IPS DF 4.7 (cell line): ENCODE data around the gene PVR.
"Not testable (repeated sequence)": the region's sequence is repeated elsewhere in the genome, so short reads cannot be mapped to it uniquely, and the experiment has no call there.

Experiments
- DNase-seq: peaks from one replicate; pipeline ENCODE4 v3.0.0-alpha.2; 2013; ENCODE audit warnings: low spot score; ENCODE audit errors: extremely low read depth

PVR gene

GRCh38 chr19:44671400-44671799 lies 27.7 kb downstream of the PVR start, which contains the start of gene CEACAM19:
TSS of gene CEACAM19 (plus strand) at chr19:44671482. CDS start at chr19:44671932, 450 bp downstream.
- no peak for DNase-seq

GRCh38 chr19:44672226-44672625 lies 28.5 kb downstream of the PVR start:
- DNase-seq, result no peak

GRCh38 chr19:44673510-44673909 lies 29.8 kb downstream of the PVR start:
- DNase-seq, result no peak

DNA sequence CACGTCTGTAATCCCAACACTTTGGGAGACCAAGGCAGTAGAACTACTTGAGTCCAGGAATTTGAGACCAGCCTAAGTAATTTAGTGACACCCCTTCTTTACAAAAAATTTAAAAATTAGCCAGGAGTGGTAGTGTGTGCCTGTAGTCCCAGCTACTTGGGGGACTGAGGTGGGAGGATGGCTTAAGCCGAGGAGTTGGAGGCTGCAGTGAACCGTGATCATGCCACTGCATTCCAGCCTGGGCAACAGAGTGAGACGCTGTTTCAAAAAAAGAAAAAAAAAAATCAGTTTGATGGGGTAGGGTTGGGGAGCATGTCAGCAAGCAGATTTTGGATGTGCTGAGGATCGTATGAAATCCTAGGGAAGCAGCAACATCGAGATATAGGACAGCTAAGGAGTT lies 31.8 kb downstream of the PVR start:
- no peak for DNase-seq

DNA sequence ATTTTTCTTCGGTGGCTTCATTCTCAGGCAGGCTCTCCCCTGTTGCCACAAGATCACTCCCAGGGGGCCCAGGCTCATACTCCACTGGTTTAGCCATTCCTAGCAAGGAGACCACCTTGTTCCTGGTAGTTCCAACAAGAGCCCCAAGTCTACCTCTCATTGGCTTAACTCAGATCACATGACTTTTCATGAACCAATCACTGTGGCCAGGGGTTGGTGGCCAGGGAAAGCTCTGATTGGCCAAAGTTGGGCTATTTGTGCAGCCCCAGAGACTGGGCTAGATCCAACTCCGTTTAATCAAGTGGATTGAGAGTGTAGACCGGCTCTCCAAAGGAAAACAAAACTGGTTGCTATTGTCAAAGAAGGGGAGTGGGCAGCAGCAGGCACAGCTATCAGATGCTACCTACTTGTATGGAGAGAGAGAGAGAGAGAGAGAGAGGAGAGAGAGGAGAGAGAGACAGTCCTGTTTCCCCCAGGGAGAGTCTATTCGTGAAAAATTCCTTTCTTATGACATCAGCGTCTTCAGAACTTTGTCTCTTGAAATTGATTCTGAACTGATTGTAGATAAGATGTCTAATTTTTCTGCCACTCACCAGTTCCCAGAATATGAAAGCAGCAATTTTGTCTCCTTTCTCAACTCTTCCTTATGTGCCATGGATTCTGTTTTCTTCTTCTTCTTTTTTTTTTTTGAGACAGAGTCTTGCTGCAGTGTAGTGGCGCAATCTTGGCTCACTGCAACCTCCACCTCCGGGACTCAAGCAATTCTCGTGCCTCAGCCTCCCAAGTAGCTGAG lies 33.5 kb downstream of the PVR start:
- DNase-seq, result no peak

DNA sequence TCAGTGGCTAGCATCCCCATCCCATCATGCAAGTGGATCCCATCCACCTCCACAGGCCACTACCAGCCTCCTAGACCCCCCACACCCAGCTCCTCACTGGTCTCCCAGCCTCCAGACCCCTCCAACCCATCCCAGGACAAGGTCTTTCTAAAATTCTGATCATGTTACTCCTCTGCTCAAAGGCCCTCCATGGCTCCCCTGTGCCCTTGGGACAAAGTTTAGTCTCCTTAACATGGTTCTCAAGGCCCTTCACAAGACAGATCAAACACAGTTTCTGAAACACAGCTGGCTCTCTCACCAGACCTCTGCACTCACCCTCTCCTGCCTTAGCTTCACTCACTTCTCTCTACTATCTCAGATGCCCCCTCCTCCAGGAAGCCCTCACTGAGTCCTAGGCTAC lies 36.8 kb downstream of the PVR start:
- DNase-seq, result no peak

GRCh38 chr19:44681992-44682790 lies 38.5 kb downstream of the PVR start:
- no peak for DNase-seq

- DNase-seq, result no peak
These were observed 39.1 kb downstream of the PVR start for GRCh38 chr19:44682807-44683206.

DNA sequence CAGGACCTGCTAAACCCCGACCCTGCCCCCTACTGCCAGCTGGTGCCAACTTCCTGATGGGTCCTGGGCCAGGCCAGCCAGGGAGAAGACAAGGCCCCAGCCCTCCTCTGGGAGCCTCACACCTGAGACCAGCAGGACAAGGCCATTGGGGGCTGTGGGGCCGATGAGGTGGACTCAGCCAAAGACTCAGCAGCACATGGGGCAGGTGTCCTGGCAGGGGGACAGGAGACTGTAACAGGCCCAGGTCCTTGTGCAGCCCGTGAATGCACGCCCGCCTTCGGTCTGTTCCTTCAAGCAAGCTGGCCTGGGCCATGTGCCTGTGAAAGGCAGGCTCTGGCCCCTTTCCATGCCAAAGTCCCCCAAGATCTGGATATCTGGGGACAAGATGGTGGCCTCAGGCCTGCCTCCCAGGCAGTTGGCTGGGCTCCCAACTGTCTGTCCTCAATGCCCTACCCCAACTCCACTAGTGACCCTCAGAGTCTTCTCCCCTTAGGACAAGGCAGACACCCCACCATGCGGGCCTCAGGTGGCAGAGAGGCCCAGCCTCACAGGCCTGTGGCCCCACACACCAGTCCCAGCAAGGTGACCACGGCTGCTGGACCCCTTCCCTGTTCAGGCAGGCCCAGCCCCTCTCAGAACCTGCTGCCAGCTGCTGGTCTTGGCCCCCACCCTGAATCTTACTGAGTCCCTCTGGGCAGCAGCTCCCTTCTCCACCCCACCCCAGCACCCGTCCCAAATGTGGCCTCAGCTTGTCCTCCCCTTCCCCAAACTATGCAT lies 39.9 kb downstream of the PVR start:
- no peak for DNase-seq

DNA sequence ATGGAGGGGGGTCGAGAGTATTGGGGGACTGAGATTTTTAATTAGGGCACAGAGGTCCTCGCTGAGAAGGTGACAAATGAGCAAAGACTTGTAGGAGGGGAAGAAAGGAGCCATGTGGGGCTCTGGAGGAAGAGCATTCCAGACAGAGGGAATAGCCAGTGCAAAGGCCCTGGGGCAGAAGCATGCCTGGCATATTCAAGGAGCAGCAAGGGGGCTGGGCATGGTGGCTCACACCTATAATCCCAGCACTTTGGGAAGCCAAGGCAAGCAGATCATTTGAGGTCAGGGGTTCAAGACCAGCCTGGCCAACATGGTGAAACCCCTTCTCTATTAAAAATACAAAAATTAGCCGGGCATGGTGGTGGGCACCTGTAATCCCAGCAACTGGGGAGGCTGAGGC lies 40.7 kb downstream of the PVR start:
- DNase-seq, result not testable (repeated sequence)

GRCh38 chr19:44684892-44685863 lies 41.5 kb downstream of the PVR start:
- DNase-seq, result no peak

DNA sequence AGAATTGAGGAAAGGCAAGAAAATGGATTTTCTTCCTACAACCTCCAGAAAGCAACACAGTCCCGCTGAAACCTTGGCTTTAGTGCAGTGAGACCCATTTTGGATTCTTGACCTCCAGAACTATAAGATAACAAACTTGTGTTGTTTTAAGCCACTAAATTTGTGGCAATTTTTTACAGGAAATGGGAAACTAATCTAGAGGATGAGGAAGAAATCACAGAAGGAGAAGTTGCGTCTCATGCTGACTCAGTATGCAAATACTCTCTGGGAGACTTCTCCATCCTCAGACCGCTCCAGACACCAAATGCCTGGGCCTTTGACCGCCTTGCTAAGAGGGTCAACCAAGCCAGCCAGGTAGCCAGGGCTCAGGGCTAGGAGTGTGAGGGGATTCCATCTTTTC lies 42.2 kb downstream of the PVR start:
- DNase-seq, result no peak

DNA sequence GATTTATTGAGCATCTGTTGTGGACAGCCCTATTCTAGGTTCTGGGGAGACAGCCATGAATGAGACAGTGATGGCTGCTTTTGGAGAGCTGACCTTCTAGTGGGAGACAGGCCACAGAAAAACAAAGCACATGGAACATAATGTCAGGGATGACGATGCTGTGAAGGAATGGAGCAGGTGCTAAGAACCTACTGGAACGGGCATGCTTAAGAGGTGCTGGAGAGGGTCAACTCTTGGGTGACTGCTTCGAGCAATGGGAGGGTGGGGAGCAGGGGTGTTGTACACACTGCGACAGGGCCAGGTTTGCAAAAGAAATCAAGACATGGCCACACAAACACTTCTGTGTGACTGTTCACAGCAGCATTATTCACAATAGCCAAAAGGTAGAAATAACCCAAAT lies 43.2 kb downstream of the PVR start:
- DNase-seq, result no peak

GRCh38 chr19:44687888-44688287 lies 44.2 kb downstream of the PVR start:
- DNase-seq, result no peak

GRCh38 chr19:44689290-44690130 lies 45.8 kb downstream of the PVR start:
- no peak for DNase-seq

DNA sequence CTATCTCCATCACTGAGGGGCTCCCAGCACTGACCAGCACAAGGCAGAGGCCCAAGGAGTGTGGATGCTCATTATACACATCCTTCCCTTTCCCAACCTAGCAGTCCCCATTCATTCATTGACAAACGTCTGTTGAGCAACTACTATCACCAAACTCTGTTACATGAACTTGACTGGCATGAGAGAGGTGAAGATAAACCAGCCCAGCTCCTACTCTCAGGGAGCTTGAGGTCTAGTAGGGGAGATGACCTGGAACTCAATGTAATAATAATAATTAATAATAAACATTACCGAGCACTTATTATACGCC lies 46.4 kb downstream of the PVR start:
- DNase-seq, result no peak

GRCh38 chr19:44692379-44692721 lies 48.6 kb downstream of the PVR start:
- DNase-seq, result no peak

GRCh38 chr19:44694184-44694579 lies 50.5 kb downstream of the PVR start:
- DNase-seq, result no peak

DNA sequence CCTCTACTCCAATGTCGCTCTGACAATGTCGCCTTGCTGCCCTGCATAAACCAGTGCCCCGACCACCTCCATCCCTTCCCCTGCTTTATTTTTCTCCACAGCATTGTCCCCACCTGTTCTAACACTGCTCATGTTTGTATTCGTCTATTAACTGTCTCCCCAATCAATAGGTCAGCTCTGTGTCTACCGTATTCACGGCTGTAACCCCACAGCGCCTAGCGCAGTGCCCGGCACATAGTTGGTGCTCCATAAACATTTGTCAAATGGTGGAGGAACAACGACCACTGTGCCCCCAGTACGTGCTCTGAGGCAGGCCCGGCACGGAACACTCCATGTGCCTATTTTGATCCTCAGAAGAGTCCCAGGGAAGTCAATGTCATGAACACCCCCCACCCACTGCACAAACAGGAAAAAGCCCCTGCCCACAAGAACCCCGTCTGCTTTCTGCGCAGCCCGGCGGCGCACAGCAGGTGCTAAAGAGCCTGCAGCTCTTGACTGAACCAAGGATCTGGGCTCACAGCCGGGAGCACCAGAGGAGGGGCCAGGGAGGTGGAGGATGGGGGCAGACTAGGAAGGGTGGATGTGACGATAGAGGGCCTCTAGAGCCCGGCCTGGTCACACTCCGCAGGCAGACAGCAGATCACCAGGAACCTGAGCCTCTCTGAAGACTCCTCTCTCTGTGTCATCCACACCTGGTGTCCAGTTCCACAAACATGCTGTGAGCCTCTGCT lies 53.4 kb downstream of the PVR start:
- no peak for DNase-seq

- no peak for DNase-seq
These were observed 53.9 kb downstream of the PVR start for GRCh38 chr19:44697670-44698034.
